ENCODE results near the gene MAP3K7.

MAP3K7 gene

GRCh38 chr6:90596967-90597539, 10.2 kb upstream of the MAP3K7 start:
- no peak overlapping the region for H3K4me3 ChIP-seq (ENCODE audit: low read depth, low read length)
- DNase-seq (ENCODE audit: low read depth): no peak
- TF ChIP-seq CTCF (conservative IDR thresholded peaks at IDR 0.05; ENCODE audit: low read depth, low read length): no peak

- no peak for TF ChIP-seq CTCF (conservative IDR thresholded peaks at IDR 0.05; ENCODE audit: low read depth, low read length)
- no peak overlapping the region for H3K4me3 ChIP-seq (ENCODE audit: low read depth, low read length)
- DNase-seq (ENCODE audit: low read depth): no peak
Observed at GRCh38 chr6:90595854-90596253, 9.0 kb upstream of the MAP3K7 start.

GRCh38 chr6:90586546-90586835, 381 bp downstream of the MAP3K7 start:
- no peak for TF ChIP-seq CTCF (conservative IDR thresholded peaks at IDR 0.05; ENCODE audit: low read depth, low read length)
- DNase-seq (ENCODE audit: low read depth): peak; percentile 4
- H3K4me3 ChIP-seq (ENCODE audit: low read depth, low read length): peak overlapping the region; percentile 97

- peak; percentile 21 for DNase-seq (ENCODE audit: low read depth)
- TF ChIP-seq CTCF (conservative IDR thresholded peaks at IDR 0.05; ENCODE audit: low read depth, low read length): no peak
- peak overlapping the region; percentile 11 for H3K4me3 ChIP-seq (ENCODE audit: low read depth, low read length)
Observed at GRCh38 chr6:90584636-90585255, 2.1 kb downstream of the MAP3K7 start.

- no peak for DNase-seq (ENCODE audit: low read depth)
- no peak for TF ChIP-seq CTCF (conservative IDR thresholded peaks at IDR 0.05; ENCODE audit: low read depth, low read length)
- no peak overlapping the region for H3K4me3 ChIP-seq (ENCODE audit: low read depth, low read length)
Observed at GRCh38 chr6:90583836-90584481, 2.9 kb downstream of the MAP3K7 start.

GRCh38 chr6:90583179-90583835, 3.6 kb downstream of the MAP3K7 start:
- TF ChIP-seq CTCF (conservative IDR thresholded peaks at IDR 0.05; ENCODE audit: low read depth, low read length): no peak
- no peak overlapping the region for H3K4me3 ChIP-seq (ENCODE audit: low read depth, low read length)
- DNase-seq (ENCODE audit: low read depth): peak; percentile 13
